ENCODE data around the gene WDR90. TPM values are rescaled to one million over a fixed set of nuclear protein-coding genes. Genes with fewer than 3 reads are reported as not detected.

The WDR90 gene
- total and polyA plus RNA-seq, 10 of the 15 experiments (the other 5 are each of a cell fraction or from before 2014, with no cell fraction given) = 2.0 to 65.0 (median 16.7) TPM

GRCh38 chr16:698911-699671 is 49.9 kb downstream of the WDR90 start (continued):
- no peak for TF ChIP-seq ZNF687 (IDR thresholded peaks at IDR 0.05)
- TF ChIP-seq EP300 (IDR thresholded peaks at IDR 0.05; ENCODE audit: borderline replicate concordance in 1 of 2, control insufficient read depth in 1 of 2, low read depth in 2 of 2, low read length in 2 of 2) = no peak
- TF ChIP-seq CHD2 (IDR thresholded peaks at IDR 0.05; ENCODE audit: borderline replicate concordance, low read depth, low read length) = no peak
- no peak for TF ChIP-seq GABPA (IDR thresholded peaks at IDR 0.05; ENCODE audit: low read depth)
- no peak for TF ChIP-seq MYC (IDR thresholded peaks at IDR 0.05; ENCODE audit: insufficient read depth, insufficient read length, insufficient replicate concordance, low read length, severe bottlenecking)
- TF ChIP-seq HCFC1 (IDR thresholded peaks at IDR 0.05; ENCODE audit: low read length) = no peak
- TF ChIP-seq SP1 (IDR thresholded peaks at IDR 0.05; ENCODE audit: low read depth, low read length) = no peak
